HepG2 (cell line): ENCODE data around the gene CCT3. TPM values are rescaled to one million over a fixed set of nuclear protein-coding genes. Genes with fewer than 3 reads are reported as not detected.

ENCODE experiments used
- GZF1 ChIP-seq: sonication (generic); formaldehyde crosslinking; IDR thresholded peaks from 2 replicates; pipeline ENCODE4 v1.5.1; 2020; ENCODE audit warnings: mild to moderate bottlenecking, missing genetic modification reagents
- HOXD1 ChIP-seq: sonication (generic); formaldehyde crosslinking; IDR thresholded peaks from 2 replicates; pipeline ENCODE4 v1.5.0; 2020; ENCODE audit warnings: missing genetic modification reagents
- JUN ChIP-seq: sonication (generic); formaldehyde crosslinking; IDR thresholded peaks from 2 replicates; pipeline ENCODE4 v1.4.0; 2020; ENCODE audit warnings: mild to moderate bottlenecking, missing genetic modification reagents
- KAT7 ChIP-seq: IDR thresholded peaks from 2 replicates; pipeline ENCODE4 v1.6.1; 2018; ENCODE audit warnings: borderline replicate concordance, missing compliant biosample characterization
- KDM1A ChIP-seq: IDR thresholded peaks from 2 replicates; pipeline ENCODE4 v1.6.1; 2016; ENCODE audit warnings: missing compliant biosample characterization
- KDM5A ChIP-seq: fragments of 200-600 bp; sonication (generic); IDR thresholded peaks from 2 replicates; pipeline ENCODE4 v1.7.0; 2018; ENCODE audit warnings: antibody characterized with exemption, mild to moderate bottlenecking, low read length, borderline replicate concordance
- KDM5B ChIP-seq: sonication (generic); formaldehyde crosslinking; IDR thresholded peaks from 2 replicates; pipeline ENCODE4 v1.4.0; 2020; ENCODE audit warnings: missing genetic modification reagents, mild to moderate bottlenecking, borderline replicate concordance
- NFKBIZ ChIP-seq: IDR thresholded peaks from 2 replicates; pipeline ENCODE4 v1.6.1; 2018; ENCODE audit warnings: missing genetic modification reagents, missing compliant biosample characterization
- TARDBP ChIP-seq: sonication (generic); formaldehyde crosslinking; IDR thresholded peaks from 2 replicates; pipeline ENCODE4 v1.8.0; 2022; ENCODE audit warnings: mild to moderate bottlenecking, missing genetic modification reagents
- THAP11 ChIP-seq: IDR thresholded peaks from 2 replicates; pipeline ENCODE4 v1.6.1; 2016; ENCODE audit warnings: missing biosample characterization, missing genetic modification reagents
- ZNF253 ChIP-seq: sonication (generic); formaldehyde crosslinking; IDR thresholded peaks from 2 replicates; pipeline ENCODE4 v1.8.0; 2022; ENCODE audit warnings: mild to moderate bottlenecking, missing genetic modification reagents, borderline replicate concordance
- ZNF891 ChIP-seq: sonication (generic); formaldehyde crosslinking; IDR thresholded peaks from 2 replicates; pipeline ENCODE4 v1.5.0; 2020; ENCODE audit warnings: mild to moderate bottlenecking, missing genetic modification reagents
- ZSCAN31 ChIP-seq: sonication (generic); formaldehyde crosslinking; IDR thresholded peaks from 2 replicates; pipeline ENCODE4 v1.5.0; 2020; ENCODE audit warnings: low read depth, mild to moderate bottlenecking, missing genetic modification reagents
- polyA plus RNA-seq, 8 experiments: library from polyadenylated mRNA; depleted of rRNA in 3 of 8; stranded (reverse) in 7 of 8; unstranded in 1 of 8; fragments of >200 nt; fragmentation: Illumina TruSeq in 4 of 8; extraction: Trizol in 4 of 8; gene quantifications; 2 replicates each; pipeline versions ENCODE4 v1.2.1 to v1.2.3, GENCODE V29; 2011 to 2016; ENCODE audit warnings: low read depth in 4 of 8, missing spikeins in 1 of 8, mixed read lengths in 1 of 8; ENCODE audit not compliant: insufficient read depth in 1 of 8
- total RNA-seq, 5 experiments: library from RNA; depleted of rRNA; stranded (reverse); fragments of >200 nt; fragmentation: Illumina TruSeq; extraction: Trizol; gene quantifications; 2 replicates each; pipeline ENCODE4 v1.2.3, GENCODE V29; 2016; ENCODE audit warnings: low read depth in 1 of 5
- TF ChIP-seq, protein P1 (sequence below): sonication (generic); formaldehyde crosslinking; IDR thresholded peaks from 2 replicates; pipeline ENCODE4 v1.4.0; 2020; ENCODE audit warnings: missing genetic modification reagents
- TF ChIP-seq, protein P2 (sequence below): sonication (generic); formaldehyde crosslinking; IDR thresholded peaks from 2 replicates; pipeline ENCODE4 v1.4.0; 2020; ENCODE audit warnings: missing genetic modification reagents, mild to moderate bottlenecking, borderline replicate concordance
- TF ChIP-seq, protein P3 (sequence below): sonication (generic); formaldehyde crosslinking; IDR thresholded peaks from 2 replicates; pipeline ENCODE4 v1.8.0; 2022; ENCODE audit warnings: mild to moderate bottlenecking, missing genetic modification reagents; ENCODE audit not compliant: insufficient replicate concordance
- TF ChIP-seq, protein P4 (sequence below): sonication (generic); formaldehyde crosslinking; IDR thresholded peaks from 2 replicates; pipeline ENCODE4 v1.4.0; 2020; ENCODE audit warnings: missing genetic modification reagents
- TF ChIP-seq, protein P5 (sequence below): sonication (generic); formaldehyde crosslinking; IDR thresholded peaks from 2 replicates; pipeline ENCODE4 v1.8.0; 2022; ENCODE audit warnings: mild to moderate bottlenecking, missing genetic modification reagents

Gene CCT3
- total and polyA plus RNA-seq, 2 of the 13 experiments (the other 11 are each of a cell fraction or from before 2014, with no cell fraction given): 319 to 615 TPM

DNA sequence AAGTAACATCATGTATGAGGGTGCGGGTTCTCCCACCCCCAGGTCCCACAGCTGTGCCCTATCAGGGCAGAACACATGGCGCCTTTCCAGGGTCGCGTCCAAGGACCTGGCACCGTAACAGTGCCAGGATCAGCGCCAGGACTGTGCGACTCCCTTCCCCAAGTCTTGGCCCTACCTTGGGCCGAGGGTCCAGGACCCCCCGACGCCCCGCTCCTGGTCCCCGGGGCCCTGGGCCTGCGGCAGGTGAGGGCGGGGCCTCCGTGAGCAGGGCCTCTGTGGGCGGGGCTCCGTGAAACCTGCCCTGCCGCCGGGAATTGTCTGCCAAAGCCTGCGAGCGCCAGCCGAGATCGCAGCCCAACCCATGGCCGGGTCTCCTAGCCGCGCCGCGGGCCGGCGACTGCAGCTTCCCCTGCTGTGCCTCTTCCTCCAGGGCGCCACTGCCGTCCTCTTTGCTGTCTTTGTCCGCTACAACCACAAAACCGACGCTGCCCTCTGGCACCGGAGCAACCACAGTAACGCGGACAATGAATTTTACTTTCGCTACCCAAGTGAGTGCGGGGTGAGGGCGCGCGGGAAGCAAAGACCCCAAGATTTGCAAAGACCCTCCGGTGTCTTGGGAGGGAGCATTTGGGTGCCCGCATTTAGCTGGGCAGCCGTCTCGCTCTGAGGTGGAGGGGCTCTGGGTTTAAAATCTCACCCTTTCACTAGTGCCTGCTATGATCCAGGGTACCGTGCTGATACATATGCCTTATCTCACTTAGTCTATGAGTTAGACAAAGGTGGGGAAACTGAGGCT is 31.0 kb upstream of the CCT3 start, which contains the start of gene RHBG (continued):
- TF ChIP-seq, protein P1, sequence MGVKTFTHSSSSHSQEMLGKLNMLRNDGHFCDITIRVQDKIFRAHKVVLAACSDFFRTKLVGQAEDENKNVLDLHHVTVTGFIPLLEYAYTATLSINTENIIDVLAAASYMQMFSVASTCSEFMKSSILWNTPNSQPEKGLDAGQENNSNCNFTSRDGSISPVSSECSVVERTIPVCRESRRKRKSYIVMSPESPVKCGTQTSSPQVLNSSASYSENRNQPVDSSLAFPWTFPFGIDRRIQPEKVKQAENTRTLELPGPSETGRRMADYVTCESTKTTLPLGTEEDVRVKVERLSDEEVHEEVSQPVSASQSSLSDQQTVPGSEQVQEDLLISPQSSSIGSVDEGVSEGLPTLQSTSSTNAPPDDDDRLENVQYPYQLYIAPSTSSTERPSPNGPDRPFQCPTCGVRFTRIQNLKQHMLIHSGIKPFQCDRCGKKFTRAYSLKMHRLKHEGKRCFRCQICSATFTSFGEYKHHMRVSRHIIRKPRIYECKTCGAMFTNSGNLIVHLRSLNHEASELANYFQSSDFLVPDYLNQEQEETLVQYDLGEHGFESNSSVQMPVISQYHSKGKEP (CRISPR knock-in tag): peak; percentile 44; the same call in 1 of the 2 replicates
- TF ChIP-seq KDM5B: peak; percentile 86
- TF ChIP-seq, protein P2, sequence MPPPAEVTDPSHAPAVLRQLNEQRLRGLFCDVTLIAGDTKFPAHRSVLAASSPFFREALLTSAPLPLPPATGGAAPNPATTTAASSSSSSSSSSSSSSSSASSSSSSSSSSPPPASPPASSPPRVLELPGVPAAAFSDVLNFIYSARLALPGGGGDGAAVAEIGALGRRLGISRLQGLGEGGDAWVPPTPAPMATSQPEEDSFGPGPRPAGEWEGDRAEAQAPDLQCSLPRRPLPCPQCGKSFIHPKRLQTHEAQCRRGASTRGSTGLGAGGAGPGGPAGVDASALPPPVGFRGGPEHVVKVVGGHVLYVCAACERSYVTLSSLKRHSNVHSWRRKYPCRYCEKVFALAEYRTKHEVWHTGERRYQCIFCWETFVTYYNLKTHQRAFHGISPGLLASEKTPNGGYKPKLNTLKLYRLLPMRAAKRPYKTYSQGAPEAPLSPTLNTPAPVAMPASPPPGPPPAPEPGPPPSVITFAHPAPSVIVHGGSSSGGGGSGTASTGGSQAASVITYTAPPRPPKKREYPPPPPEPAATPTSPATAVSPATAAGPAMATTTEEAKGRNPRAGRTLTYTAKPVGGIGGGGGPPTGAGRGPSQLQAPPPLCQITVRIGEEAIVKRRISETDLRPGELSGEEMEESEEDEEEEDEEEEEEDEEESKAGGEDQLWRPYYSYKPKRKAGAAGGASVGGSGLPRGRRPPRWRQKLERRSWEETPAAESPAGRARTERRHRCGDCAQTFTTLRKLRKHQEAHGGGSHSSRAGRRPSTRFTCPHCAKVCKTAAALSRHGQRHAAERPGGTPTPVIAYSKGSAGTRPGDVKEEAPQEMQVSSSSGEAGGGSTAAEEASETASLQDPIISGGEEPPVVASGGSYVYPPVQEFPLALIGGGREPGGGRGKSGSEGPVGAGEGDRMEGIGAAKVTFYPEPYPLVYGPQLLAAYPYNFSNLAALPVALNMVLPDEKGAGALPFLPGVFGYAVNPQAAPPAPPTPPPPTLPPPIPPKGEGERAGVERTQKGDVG (CRISPR knock-in tag): no peak
- peak; percentile 28; the same call in 1 of the 2 replicates for TF ChIP-seq KDM5A
- peak; percentile 45; the same call in 1 of the 2 replicates for TF ChIP-seq ZSCAN31 (CRISPR knock-in tag)
- TF ChIP-seq, protein P3, sequence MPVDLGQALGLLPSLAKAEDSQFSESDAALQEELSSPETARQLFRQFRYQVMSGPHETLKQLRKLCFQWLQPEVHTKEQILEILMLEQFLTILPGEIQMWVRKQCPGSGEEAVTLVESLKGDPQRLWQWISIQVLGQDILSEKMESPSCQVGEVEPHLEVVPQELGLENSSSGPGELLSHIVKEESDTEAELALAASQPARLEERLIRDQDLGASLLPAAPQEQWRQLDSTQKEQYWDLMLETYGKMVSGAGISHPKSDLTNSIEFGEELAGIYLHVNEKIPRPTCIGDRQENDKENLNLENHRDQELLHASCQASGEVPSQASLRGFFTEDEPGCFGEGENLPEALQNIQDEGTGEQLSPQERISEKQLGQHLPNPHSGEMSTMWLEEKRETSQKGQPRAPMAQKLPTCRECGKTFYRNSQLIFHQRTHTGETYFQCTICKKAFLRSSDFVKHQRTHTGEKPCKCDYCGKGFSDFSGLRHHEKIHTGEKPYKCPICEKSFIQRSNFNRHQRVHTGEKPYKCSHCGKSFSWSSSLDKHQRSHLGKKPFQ (CRISPR knock-in tag): peak; percentile 70
- TF ChIP-seq KAT7 (CRISPR knock-in tag): peak; percentile 74; the same call in 1 of the 2 replicates
- TF ChIP-seq, protein P4, sequence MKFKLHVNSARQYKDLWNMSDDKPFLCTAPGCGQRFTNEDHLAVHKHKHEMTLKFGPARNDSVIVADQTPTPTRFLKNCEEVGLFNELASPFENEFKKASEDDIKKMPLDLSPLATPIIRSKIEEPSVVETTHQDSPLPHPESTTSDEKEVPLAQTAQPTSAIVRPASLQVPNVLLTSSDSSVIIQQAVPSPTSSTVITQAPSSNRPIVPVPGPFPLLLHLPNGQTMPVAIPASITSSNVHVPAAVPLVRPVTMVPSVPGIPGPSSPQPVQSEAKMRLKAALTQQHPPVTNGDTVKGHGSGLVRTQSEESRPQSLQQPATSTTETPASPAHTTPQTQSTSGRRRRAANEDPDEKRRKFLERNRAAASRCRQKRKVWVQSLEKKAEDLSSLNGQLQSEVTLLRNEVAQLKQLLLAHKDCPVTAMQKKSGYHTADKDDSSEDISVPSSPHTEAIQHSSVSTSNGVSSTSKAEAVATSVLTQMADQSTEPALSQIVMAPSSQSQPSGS (CRISPR knock-in tag): peak; percentile 64
- TF ChIP-seq ZNF891 (CRISPR knock-in tag): peak; percentile 78
- TF ChIP-seq, protein P5, sequence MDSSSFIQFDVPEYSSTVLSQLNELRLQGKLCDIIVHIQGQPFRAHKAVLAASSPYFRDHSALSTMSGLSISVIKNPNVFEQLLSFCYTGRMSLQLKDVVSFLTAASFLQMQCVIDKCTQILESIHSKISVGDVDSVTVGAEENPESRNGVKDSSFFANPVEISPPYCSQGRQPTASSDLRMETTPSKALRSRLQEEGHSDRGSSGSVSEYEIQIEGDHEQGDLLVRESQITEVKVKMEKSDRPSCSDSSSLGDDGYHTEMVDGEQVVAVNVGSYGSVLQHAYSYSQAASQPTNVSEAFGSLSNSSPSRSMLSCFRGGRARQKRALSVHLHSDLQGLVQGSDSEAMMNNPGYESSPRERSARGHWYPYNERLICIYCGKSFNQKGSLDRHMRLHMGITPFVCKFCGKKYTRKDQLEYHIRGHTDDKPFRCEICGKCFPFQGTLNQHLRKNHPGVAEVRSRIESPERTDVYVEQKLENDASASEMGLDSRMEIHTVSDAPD (CRISPR knock-in tag): peak; percentile 28; the same call in 1 of the 2 replicates
- TF ChIP-seq KDM1A (CRISPR knock-in tag): no peak
- peak; percentile 24; the same call in 1 of the 2 replicates for TF ChIP-seq JUN (CRISPR knock-in tag)
- no peak for TF ChIP-seq ZNF253 (CRISPR knock-in tag)
- no peak for TF ChIP-seq NFKBIZ
- TF ChIP-seq THAP11 (CRISPR knock-in tag): peak; percentile 33; the same call in 1 of the 2 replicates
- TF ChIP-seq TARDBP (CRISPR knock-in tag): peak; percentile 22; the same call in 1 of the 2 replicates
- peak; percentile 68 for TF ChIP-seq GZF1 (CRISPR knock-in tag)
- TF ChIP-seq HOXD1 (CRISPR knock-in tag): peak; percentile 61; the same call in 1 of the 2 replicates
